Measurements from ENCODE around the gene C2CD4D.

- TF ChIP-seq CTCF (IDR thresholded peaks at IDR 0.05; ENCODE audit: borderline replicate concordance, extremely low read depth, low read length, poor library complexity, severe bottlenecking): peak; percentile 52
- TF ChIP-seq EZH2 (IDR thresholded peaks at IDR 0.05; ENCODE audit: borderline replicate concordance, low read depth, low read length, severe bottlenecking): no peak
Observed at GRCh38 chr1:151881479-151881878, 41.9 kb upstream of the C2CD4D start.

All from DND-41 (cell line).